GM23338 (cell line): ENCODE measurements around the gene ZFR.

Experiments used
- CREB1 ChIP-seq: fragments of 250-450 bp; sonication (Bioruptor Pico); IDR thresholded peaks from 2 replicates; pipeline ENCODE4 v1.5.0; 2020; ENCODE audit warnings: low read depth, mild to moderate bottlenecking, moderate library complexity
- CTCF ChIP-seq, 2 experiments: fragments of 200-600 bp in 1 of 2; sonication (generic) in 1 of 2; conservative IDR thresholded peaks; 2 replicates each; pipeline versions ENCODE4 v1.5.1 to v1.6.1; 2016 to 2017; ENCODE audit warnings: antibody characterized with exemption in 2 of 2, low read depth in 2 of 2, mild to moderate bottlenecking in 2 of 2, moderate library complexity in 1 of 2
- ETS1 ChIP-seq: IDR thresholded peaks from 2 replicates; pipeline ENCODE4 v1.6.1; 2016; ENCODE audit warnings: antibody characterized with exemption
- EZH2 ChIP-seq: fragments of 200-600 bp; sonication (generic); IDR thresholded peaks from one replicate; pipeline ENCODE4 v1.8.0; 2017; ENCODE audit warnings: antibody characterized with exemption, mild to moderate bottlenecking, low read depth; ENCODE audit not compliant: unreplicated experiment
- EZH2phosphoT487 ChIP-seq: fragments of 200-600 bp; sonication (generic); IDR thresholded peaks from one replicate; pipeline ENCODE4 v1.8.1; 2018; ENCODE audit warnings: antibody characterized with exemption; ENCODE audit not compliant: unreplicated experiment
- JUNB ChIP-seq: IDR thresholded peaks from one replicate; pipeline ENCODE4 v1.6.1; 2016; ENCODE audit warnings: antibody characterized with exemption; ENCODE audit not compliant: unreplicated experiment
- NANOG ChIP-seq: IDR thresholded peaks from 2 replicates; pipeline ENCODE4 v1.6.1; 2016; ENCODE audit warnings: antibody characterized with exemption, borderline replicate concordance
- POLR2AphosphoS5 ChIP-seq: IDR thresholded peaks from 2 replicates; pipeline ENCODE4 v1.6.1; 2016; ENCODE audit warnings: antibody characterized with exemption, low read depth
- REST ChIP-seq: IDR thresholded peaks from one replicate; pipeline ENCODE4 v1.6.1; 2018; ENCODE audit warnings: antibody characterized with exemption; ENCODE audit not compliant: unreplicated experiment
- STAT1 ChIP-seq: IDR thresholded peaks from one replicate; pipeline ENCODE4 v1.6.1; 2016; ENCODE audit warnings: antibody characterized with exemption; ENCODE audit not compliant: unreplicated experiment

- TF ChIP-seq EZH2 (no peak), CTCF (conservative IDR thresholded peaks at IDR 0.05; ENCODE audit: low read depth in 2 of 2) (no peak), NANOG (no peak), CREB1 (CRISPR knock-in tag) (no peak), REST (no peak), POLR2AphosphoS5 (no peak), ETS1 (no peak), EZH2phosphoT487 (no peak), JUNB (no peak), STAT1 (no peak)
Measured at GRCh38 chr5:32482193-32482592, 37.7 kb upstream of the ZFR start.
